Brain microvascular endothelial cell (primary cell): ENCODE data around the gene MAD1L1.

ENCODE experiments used
- DNase-seq: peaks from one replicate; pipeline ENCODE4 v3.0.0-alpha.2; 2020
- H3K27ac ChIP-seq: fragments of 250-450 bp; sonication (Bioruptor Pico); 2 replicates; pipeline ENCODE4 v1.5.1; 2020; ENCODE audit warnings: mild to moderate bottlenecking, moderate library complexity
- H3K27me3 ChIP-seq: fragments of 250-450 bp; sonication (Bioruptor Pico); replicated peaks from 2 replicates; pipeline ENCODE4 v1.5.1; 2020; ENCODE audit warnings: mild to moderate bottlenecking
- H3K36me3 ChIP-seq: fragments of 250-450 bp; sonication (Bioruptor Pico); replicated peaks from 2 replicates; pipeline ENCODE4 v1.5.1; 2020; ENCODE audit warnings: mild to moderate bottlenecking
- H3K4me3 ChIP-seq: 2 replicates; pipeline ENCODE4 v1.5.1; 2011; ENCODE audit warnings: low read depth, mild to moderate bottlenecking, control low read depth, low read length, moderate library complexity
- in situ Hi-C: cut with HindIII; loops from 2 replicates; pipeline ENCODE4 v1.10.0; 2017; ENCODE audit warnings: low sequenced_read_pairs, low pct_ligation_motif_present
- TF ChIP-seq, protein P1 (sequence below): IDR thresholded peaks from 2 replicates; pipeline ENCODE4 v1.5.1; 2011; ENCODE audit warnings: low read depth, mild to moderate bottlenecking, moderate library complexity, low read length, control low read depth, inconsistent platforms; ENCODE audit errors: missing control alignments

Gene MAD1L1

DNA sequence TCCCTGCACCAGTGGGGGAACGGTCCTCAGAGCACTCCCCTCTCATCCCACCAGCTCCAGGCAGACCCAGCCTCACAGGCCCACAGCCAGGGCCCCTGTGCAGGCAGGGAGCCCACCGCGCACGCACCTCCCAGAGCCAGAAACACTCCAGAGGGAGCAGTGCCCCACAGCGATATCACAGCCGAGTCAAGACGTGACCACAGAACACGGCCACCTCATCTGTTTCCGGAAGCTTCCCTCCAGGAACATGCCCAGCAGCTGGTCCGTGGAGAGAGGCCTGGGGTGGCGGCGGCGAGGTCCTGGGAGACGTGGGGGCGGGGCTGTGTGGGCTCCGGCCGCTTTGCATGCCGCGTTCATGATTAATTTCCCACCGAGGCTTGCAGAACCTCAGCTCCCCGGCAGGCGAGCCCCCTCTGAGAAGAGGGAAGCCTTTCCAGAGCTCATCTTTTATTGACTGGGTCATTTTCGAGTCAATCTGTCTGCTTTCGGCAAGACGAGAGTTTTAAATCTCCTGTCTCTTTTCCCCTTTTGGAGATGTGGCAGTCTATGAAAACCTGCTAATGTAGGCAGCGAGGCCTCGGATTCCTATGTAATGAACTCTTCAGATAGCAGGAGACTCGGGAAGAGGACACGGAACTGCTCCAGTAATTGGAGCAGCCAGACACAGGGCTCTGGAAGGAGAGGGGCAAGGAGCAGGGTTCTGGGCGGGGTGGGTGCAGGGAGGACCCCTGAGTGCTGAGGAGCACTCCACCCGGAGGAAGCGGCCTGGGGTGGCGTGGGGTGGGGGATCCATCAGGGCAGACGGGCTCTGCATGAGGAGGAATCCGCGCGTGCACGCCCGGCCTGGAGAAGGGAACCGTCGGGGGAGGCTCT is 319.9 kb downstream of the MAD1L1 start:
- in situ Hi-C loops: no loop called here
- Histone ChIP-seq H3K4me3 (no peak overlapping the region), H3K27ac (peak overlapping the region; percentile 84), H3K36me3 (no peaks in the 10 kb centered on the region), H3K27me3 (no peaks in the 10 kb centered on the region)
- peak; percentile 92 for DNase-seq
- TF ChIP-seq, protein P1, sequence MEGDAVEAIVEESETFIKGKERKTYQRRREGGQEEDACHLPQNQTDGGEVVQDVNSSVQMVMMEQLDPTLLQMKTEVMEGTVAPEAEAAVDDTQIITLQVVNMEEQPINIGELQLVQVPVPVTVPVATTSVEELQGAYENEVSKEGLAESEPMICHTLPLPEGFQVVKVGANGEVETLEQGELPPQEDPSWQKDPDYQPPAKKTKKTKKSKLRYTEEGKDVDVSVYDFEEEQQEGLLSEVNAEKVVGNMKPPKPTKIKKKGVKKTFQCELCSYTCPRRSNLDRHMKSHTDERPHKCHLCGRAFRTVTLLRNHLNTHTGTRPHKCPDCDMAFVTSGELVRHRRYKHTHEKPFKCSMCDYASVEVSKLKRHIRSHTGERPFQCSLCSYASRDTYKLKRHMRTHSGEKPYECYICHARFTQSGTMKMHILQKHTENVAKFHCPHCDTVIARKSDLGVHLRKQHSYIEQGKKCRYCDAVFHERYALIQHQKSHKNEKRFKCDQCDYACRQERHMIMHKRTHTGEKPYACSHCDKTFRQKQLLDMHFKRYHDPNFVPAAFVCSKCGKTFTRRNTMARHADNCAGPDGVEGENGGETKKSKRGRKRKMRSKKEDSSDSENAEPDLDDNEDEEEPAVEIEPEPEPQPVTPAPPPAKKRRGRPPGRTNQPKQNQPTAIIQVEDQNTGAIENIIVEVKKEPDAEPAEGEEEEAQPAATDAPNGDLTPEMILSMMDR: peak; percentile 64

- in situ Hi-C loops: no loop called here
- no peaks in the 10 kb centered on the region for H3K27me3 ChIP-seq
- no peak for DNase-seq
- H3K27ac ChIP-seq: no peak overlapping the region
- H3K4me3 ChIP-seq: no peak overlapping the region
- H3K36me3 ChIP-seq: no peaks in the 10 kb centered on the region
- TF ChIP-seq, protein P1: no peak
Observed at GRCh38 chr7:1911571-1911970, 321.2 kb downstream of the MAD1L1 start.

GRCh38 chr7:1910827-1911226 is 321.9 kb downstream of the MAD1L1 start:
- Histone ChIP-seq H3K4me3 (no peak overlapping the region), H3K27ac (no peak overlapping the region), H3K36me3 (no peaks in the 10 kb centered on the region), H3K27me3 (no peaks in the 10 kb centered on the region)
- no peak for DNase-seq
- in situ Hi-C loops: no loop called here
- TF ChIP-seq, protein P1: no peak

GRCh38 chr7:1910081-1910685 is 322.6 kb downstream of the MAD1L1 start:
- H3K27me3 ChIP-seq: no peaks in the 10 kb centered on the region
- in situ Hi-C loops: no loop called here
- TF ChIP-seq, protein P1: no peak
- H3K36me3 ChIP-seq: no peaks in the 10 kb centered on the region
- H3K27ac ChIP-seq: no peak overlapping the region
- H3K4me3 ChIP-seq: no peak overlapping the region
- DNase-seq: no peak

- Histone ChIP-seq H3K27me3 (no peaks in the 10 kb centered on the region), H3K36me3 (no peaks in the 10 kb centered on the region), H3K27ac (no peak overlapping the region), H3K4me3 (no peak overlapping the region)
- in situ Hi-C loops: no loop called here
- TF ChIP-seq, protein P1: no peak
- DNase-seq: no peak
Observed at GRCh38 chr7:1909476-1909875, 323.3 kb downstream of the MAD1L1 start.
